HEK293T (cell line): ENCODE results near the gene SNAI3.

Source experiments
- CTCF ChIA-PET: fragments of 350-600 bp; formaldehyde crosslinking; extraction: SDS; loops from one replicate; lab custom pipeline; 2021; ENCODE audit warnings: antibody characterized with exemption, inconsistent platforms; lab: Yijun Ruan, JAX
- POLR2A ChIA-PET: fragments of 350-600 bp; formaldehyde crosslinking; extraction: SDS; loops from one replicate; lab custom pipeline; 2020; ENCODE audit warnings: antibody characterized with exemption, inconsistent platforms; lab: Yijun Ruan, JAX
- DNase-seq: peaks from one replicate; pipeline ENCODE4 v3.0.0; 2012; ENCODE audit warnings: mixed read lengths; ENCODE audit errors: extremely low spot score
- ARNT ChIP-seq: fragments of 450-650 bp; IDR thresholded peaks from 2 replicates; pipeline ENCODE4 v1.6.1; 2017; ENCODE audit warnings: mild to moderate bottlenecking
- BHLHE40 ChIP-seq: fragments of 450-650 bp; IDR thresholded peaks from 2 replicates; pipeline ENCODE4 v1.6.1; 2016; ENCODE audit warnings: mild to moderate bottlenecking, moderate library complexity, borderline replicate concordance
- CTBP1 ChIP-seq: fragments of 450-650 bp; IDR thresholded peaks from 2 replicates; pipeline ENCODE4 v1.6.1; 2016; ENCODE audit warnings: borderline replicate concordance
- ELF4 ChIP-seq: fragments of 450-650 bp; IDR thresholded peaks from 2 replicates; pipeline ENCODE4 v1.6.1; 2017; ENCODE audit warnings: antibody characterized with exemption
- FOXA1 ChIP-seq: fragments of 450-650 bp; IDR thresholded peaks from 2 replicates; pipeline ENCODE4 v1.6.1; 2016; ENCODE audit warnings: mild to moderate bottlenecking
- FOXK2 ChIP-seq: fragments of 450-650 bp; IDR thresholded peaks from 2 replicates; pipeline ENCODE4 v1.6.1; 2016; ENCODE audit warnings: mild to moderate bottlenecking
- FOXM1 ChIP-seq: fragments of 450-650 bp; IDR thresholded peaks from 2 replicates; pipeline ENCODE4 v1.6.1; 2017; ENCODE audit warnings: mild to moderate bottlenecking, borderline replicate concordance
- HDGF ChIP-seq: fragments of 450-650 bp; IDR thresholded peaks from 2 replicates; pipeline ENCODE4 v1.6.1; 2017; ENCODE audit warnings: antibody characterized with exemption, borderline replicate concordance
- L3MBTL2 ChIP-seq: fragments of 450-650 bp; conservative IDR thresholded peaks from 2 replicates; pipeline ENCODE4 v1.6.1; 2016; ENCODE audit warnings: mild to moderate bottlenecking
- LEF1 ChIP-seq: fragments of 450-650 bp; IDR thresholded peaks from 2 replicates; pipeline ENCODE4 v1.6.1; 2017; ENCODE audit warnings: mild to moderate bottlenecking, borderline replicate concordance
- NFRKB ChIP-seq: fragments of 450-650 bp; IDR thresholded peaks from 2 replicates; pipeline ENCODE4 v1.6.1; 2016; ENCODE audit warnings: mild to moderate bottlenecking, moderate library complexity
- PKNOX1 ChIP-seq: fragments of 450-650 bp; IDR thresholded peaks from 2 replicates; pipeline ENCODE4 v1.6.1; 2016
- SP1 ChIP-seq: fragments of 450-650 bp; IDR thresholded peaks from 2 replicates; pipeline ENCODE4 v1.6.1; 2017
- SUZ12 ChIP-seq: fragments of 450-650 bp; IDR thresholded peaks from 2 replicates; pipeline ENCODE4 v1.6.1; 2016; ENCODE audit warnings: mild to moderate bottlenecking
- TARDBP ChIP-seq: fragments of 450-650 bp; IDR thresholded peaks from 2 replicates; pipeline ENCODE4 v1.6.1; 2016
- ZNF384 ChIP-seq: fragments of 450-650 bp; IDR thresholded peaks from 2 replicates; pipeline ENCODE4 v1.6.1; 2016

Gene SNAI3

GRCh38 chr16:88732961-88733294 is 46.6 kb upstream of the SNAI3 start:
- no peak for DNase-seq
- ChIA-PET CTCF (interaction anchor here (0.5 kb wide), 1 partner anchor 51 kb away, joined by 3 read pairs; no protein-coding TSS in a partner anchor), POLR2A (no interaction called here)
- no peak for TF ChIP-seq FOXK2
- no peak for TF ChIP-seq ARNT
- TF ChIP-seq L3MBTL2 = no peak
- no peak for TF ChIP-seq LEF1
- no peak for TF ChIP-seq NFRKB
- TF ChIP-seq TARDBP = no peak
- TF ChIP-seq ELF4 = no peak
- TF ChIP-seq CTBP1 = no peak
- TF ChIP-seq HDGF = no peak
- TF ChIP-seq SP1 = no peak
- TF ChIP-seq BHLHE40 = no peak
- TF ChIP-seq SUZ12 = no peak

- no peak for DNase-seq
- ChIA-PET POLR2A (no interaction called here), CTCF (no interaction called here)
- TF ChIP-seq ELF4 = no peak
- TF ChIP-seq PKNOX1 = no peak
- TF ChIP-seq SUZ12 = no peak
- TF ChIP-seq FOXK2 = no peak
- TF ChIP-seq TARDBP = no peak
- no peak for TF ChIP-seq FOXA1
- no peak for TF ChIP-seq NFRKB
- no peak for TF ChIP-seq FOXM1
- no peak for TF ChIP-seq ARNT
- TF ChIP-seq CTBP1 = no peak
- no peak for TF ChIP-seq L3MBTL2
- TF ChIP-seq SP1 = no peak
- no peak for TF ChIP-seq HDGF
Measured at GRCh38 chr16:88732172-88732960, 46.1 kb upstream of the SNAI3 start.

GRCh38 chr16:88731699-88732098 is 45.4 kb upstream of the SNAI3 start:
- TF ChIP-seq FOXA1 (no peak), BHLHE40 (no peak), FOXK2 (no peak), NFRKB (no peak), ARNT (no peak), ELF4 (no peak), L3MBTL2 (no peak), SUZ12 (no peak), TARDBP (no peak)
- ChIA-PET CTCF (no interaction called here), POLR2A (no interaction called here)
- peak; percentile 68 for DNase-seq

GRCh38 chr16:88730632-88731607 is 44.6 kb upstream of the SNAI3 start:
- TF ChIP-seq CTBP1 = no peak
- no peak for TF ChIP-seq SUZ12
- TF ChIP-seq NFRKB = no peak
- TF ChIP-seq SP1 = no peak
- TF ChIP-seq ELF4 = no peak
- TF ChIP-seq FOXK2 = no peak
- TF ChIP-seq ZNF384 = no peak
- TF ChIP-seq FOXA1 = no peak
- no peak for TF ChIP-seq L3MBTL2
- no peak for TF ChIP-seq HDGF
- no peak for TF ChIP-seq ARNT
- no peak for TF ChIP-seq TARDBP
- TF ChIP-seq FOXM1 = no peak
- TF ChIP-seq LEF1 = no peak
- ChIA-PET CTCF (no interaction called here), POLR2A (no interaction called here)
- no peak for DNase-seq

GRCh38 chr16:88727871-88728270 is 41.6 kb upstream of the SNAI3 start:
- POLR2A ChIA-PET = no interaction called here
- DNase-seq = peak; percentile 39

GRCh38 chr16:88726981-88727380 is 40.7 kb upstream of the SNAI3 start:
- ChIA-PET POLR2A (no interaction called here), CTCF (interaction anchor here (0.8 kb wide), 1 partner anchor 11 kb away, joined by 3 read pairs; no protein-coding TSS in a partner anchor)
- TF ChIP-seq TARDBP = no peak
- TF ChIP-seq LEF1 = no peak
- TF ChIP-seq PKNOX1 = no peak
- TF ChIP-seq ZNF384 = no peak
- no peak for TF ChIP-seq SUZ12
- TF ChIP-seq FOXM1 = no peak
- DNase-seq = no peak

More at GRCh38 chr16:88727871-88728270, 41.6 kb upstream of the SNAI3 start:
- TF ChIP-seq L3MBTL2 (peak; percentile 42), FOXK2 (no peak), SUZ12 (no peak), SP1 (no peak), LEF1 (no peak), PKNOX1 (peak; percentile 45; the same call in 1 of the 2 replicates), ARNT (no peak), FOXA1 (no peak)
- CTCF ChIA-PET = interaction anchor here (0.8 kb wide), 1 partner anchor 10 kb away, joined by 3 read pairs; no protein-coding TSS in a partner anchor
